ENCODE results near the gene MDM4. TPM values are rescaled to one million over a fixed set of nuclear protein-coding genes. Genes with fewer than 3 reads are reported as not detected.
A peak's percentile ranks its signal among the peaks of the same experiment; 100 is the strongest.
"Not testable (repeated sequence)": the region's sequence is repeated elsewhere in the genome, so short reads cannot be mapped to it uniquely, and the experiment has no call there.

Gene MDM4
- total RNA-seq, 4 donors from 2014 or later, result 72.3 to 177 (median 102) TPM

- Histone ChIP-seq H3K27me3 (no peaks in the 10 kb centered on the region), H3K27ac (no peak overlapping the region), H3K36me3 (no peaks in the 10 kb centered on the region), H3K4me3 (replicated peaks in 1 of 3) (no peak overlapping the region), H3K9me3 (no peaks in the 10 kb centered on the region), H3K4me1 (peaks cover 26 to 32% of the 10 kb centered on the region in 2 donors)
- TF ChIP-seq POLR2A (IDR thresholded peaks at IDR 0.05) (no peak), CTCF (IDR thresholded peaks at IDR 0.05) (no peak)
- intact Hi-C loops (cut with DNase I), result no loop called here
- WGBS, 2 donors, result 48 to 63% methylated on average over 2 of the region's 2 CpGs
- no peak for DNase-seq
These were observed 42.3 kb downstream of the MDM4 start for GRCh38 chr1:204558467-204558866.

DNA sequence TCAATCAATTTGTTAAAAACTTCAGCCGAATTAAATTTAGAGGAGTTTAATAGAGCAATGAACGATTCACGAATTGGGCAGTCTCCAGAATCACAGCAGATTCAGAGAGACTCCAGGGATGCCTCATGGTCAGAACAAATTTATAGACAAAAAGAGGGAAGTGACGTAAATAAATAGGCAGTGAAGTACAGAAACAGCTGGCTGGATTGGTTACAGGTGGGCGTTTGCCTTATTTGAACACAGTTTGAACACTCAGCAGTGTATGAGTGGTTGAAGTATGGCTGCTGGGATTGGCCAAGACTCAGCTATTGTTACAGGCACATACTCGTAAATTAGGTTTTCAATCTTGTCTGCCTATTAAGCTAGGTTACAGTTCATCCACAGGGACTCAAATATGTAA, 43.8 kb downstream of the MDM4 start:
- H3K9me3 ChIP-seq; H3K36me3 ChIP-seq; DNase-seq; intact Hi-C loops (cut with DNase I); H3K4me3 ChIP-seq (replicated peaks in 1 of 3); H3K27me3 ChIP-seq: not testable (repeated sequence)
- peak overlapping the region in 2 of 3 donors; percentile 59 to 68 for H3K27ac ChIP-seq
- H3K4me1 ChIP-seq, result peaks cover 35 to 39% of the 10 kb centered on the region in 2 donors
- WGBS, 2 donors, result 73 to 79% methylated on average over 6 of the region's 6 CpGs

GRCh38 chr1:204560590-204561150, 44.5 kb downstream of the MDM4 start:
- DNase-seq, result peak in 1 of 2 donors; percentile 18
- no peaks in the 10 kb centered on the region for H3K9me3 ChIP-seq
- H3K4me3 ChIP-seq (replicated peaks in 1 of 3), result no peak overlapping the region
- H3K36me3 ChIP-seq, result no peaks in the 10 kb centered on the region
- no peak for TF ChIP-seq CTCF (IDR thresholded peaks at IDR 0.05)
- TF ChIP-seq POLR2A (IDR thresholded peaks at IDR 0.05), result no peak
- peaks cover 42 to 45% of the 10 kb centered on the region in 2 donors for H3K4me1 ChIP-seq
- H3K27ac ChIP-seq, result peak overlapping the region; percentile 5 to 68 (median 59)
- no peaks in the 10 kb centered on the region for H3K27me3 ChIP-seq
- intact Hi-C loops (cut with DNase I), result no loop called here

- WGBS, 2 donors, result 91 to 93% methylated on average over 36 to 37 of the region's 37 CpGs
- H3K9me3 ChIP-seq, result no peaks in the 10 kb centered on the region
- no peaks in the 10 kb centered on the region for H3K27me3 ChIP-seq
- H3K27ac ChIP-seq, result no peak overlapping the region
- H3K4me3 ChIP-seq (replicated peaks in 1 of 3), result no peak overlapping the region
- no peaks in the 10 kb centered on the region for H3K36me3 ChIP-seq
- peaks cover 43 to 48% of the 10 kb centered on the region in 2 donors for H3K4me1 ChIP-seq
- TF ChIP-seq POLR2A (IDR thresholded peaks at IDR 0.05) (no peak), CTCF (IDR thresholded peaks at IDR 0.05) (no peak)
- intact Hi-C loops (cut with DNase I), result no loop called here
- DNase-seq, result no peak
These were observed 46.1 kb downstream of the MDM4 start for GRCh38 chr1:204562075-204562990.

DNA sequence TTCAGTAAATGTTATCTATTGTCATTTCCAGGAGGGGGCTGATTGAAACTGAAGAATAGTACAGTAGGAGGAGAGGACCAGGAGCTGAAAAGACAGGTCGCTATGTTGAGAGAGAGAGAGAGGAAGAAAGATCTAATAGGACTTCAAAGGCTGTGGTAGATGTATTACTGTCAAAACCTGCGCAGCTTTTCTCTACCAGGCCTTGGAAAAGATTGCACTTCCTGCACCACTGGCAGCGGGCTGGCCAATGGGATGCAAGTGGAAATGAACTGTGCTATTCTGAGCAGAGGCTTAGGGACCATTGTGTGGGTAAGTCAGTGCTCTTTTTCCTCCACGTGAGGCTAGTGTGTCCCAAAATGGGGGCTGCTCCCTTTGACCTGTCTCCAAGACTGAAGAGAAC, 47.1 kb downstream of the MDM4 start:
- Histone ChIP-seq H3K27me3 (no peaks in the 10 kb centered on the region), H3K4me3 (replicated peaks in 1 of 3) (no peak overlapping the region), H3K9me3 (no peaks in the 10 kb centered on the region), H3K27ac (peak overlapping the region in 1 of 3 donors; percentile 40), H3K36me3 (no peaks in the 10 kb centered on the region), H3K4me1 (peaks cover 39 to 49% of the 10 kb centered on the region in 2 donors)
- WGBS, 2 donors, result 89 to 90% methylated on average over 4 of the region's 4 CpGs
- DNase-seq, result no peak
- no peak for TF ChIP-seq POLR2A (IDR thresholded peaks at IDR 0.05)
- no peak for TF ChIP-seq CTCF (IDR thresholded peaks at IDR 0.05)
- intact Hi-C loops (cut with DNase I), result no loop called here
